GM12878 (cell line): Measurements from ENCODE around the gene ACYP2.

Source experiments
- CHD2 ChIP-seq: IDR thresholded peaks from 2 replicates; pipeline ENCODE4 v1.6.1; 2011; ENCODE audit warnings: low read depth, low read length, improper control_type of control experiment, borderline replicate concordance
- HDAC2 ChIP-seq: fragments of 200-600 bp; sonication (generic); IDR thresholded peaks from 2 replicates; pipeline ENCODE4 v1.6.1; 2017
- IRF4 ChIP-seq: IDR thresholded peaks from 2 replicates; pipeline ENCODE4 v1.6.1; 2011; ENCODE audit warnings: low read depth, low read length
- NRF1 ChIP-seq: conservative IDR thresholded peaks from 2 replicates; pipeline ENCODE4 v1.6.1; 2011; ENCODE audit warnings: mild to moderate bottlenecking, low read depth, low read length, improper control_type of control experiment
- RAD51 ChIP-seq: fragments of 450-650 bp; IDR thresholded peaks from 2 replicates; pipeline ENCODE4 v1.6.1; 2016; ENCODE audit warnings: moderate library complexity, mild to moderate bottlenecking, inconsistent platforms
- SIN3A ChIP-seq: IDR thresholded peaks from 2 replicates; pipeline ENCODE4 v1.6.1; 2012; ENCODE audit warnings: low read depth, low read length, improper control_type of control experiment
- TCF7 ChIP-seq: IDR thresholded peaks from 2 replicates; pipeline ENCODE4 v1.6.1; 2014; ENCODE audit warnings: antibody characterized with exemption, borderline replicate concordance
- ZBED1 ChIP-seq: IDR thresholded peaks from 2 replicates; pipeline ENCODE4 v1.6.1; 2016; ENCODE audit warnings: borderline replicate concordance
- ZNF384 ChIP-seq: IDR thresholded peaks from 2 replicates; pipeline ENCODE4 v1.6.1; 2012; ENCODE audit warnings: low read depth, mild to moderate bottlenecking, low read length, improper control_type of control experiment, borderline replicate concordance
- TF ChIP-seq, protein P1 (sequence below), 3 experiments: IDR thresholded peaks in 2 of 3; conservative IDR thresholded peaks in 1 of 3; 2 replicates each; pipeline ENCODE4 v1.5.1; 2011; ENCODE audit warnings: low read depth in 3 of 3, low read length in 3 of 3, mild to moderate bottlenecking in 3 of 3, control low read depth in 2 of 3, moderate library complexity in 2 of 3, inconsistent platforms in 1 of 3, mixed read lengths in 1 of 3; ENCODE audit not compliant: control insufficient read depth in 2 of 3, insufficient read depth in 1 of 3; ENCODE audit errors: extremely low read depth in 1 of 3
- TF ChIP-seq, protein P2 (sequence below): fragments of 450-650 bp; IDR thresholded peaks from 2 replicates; pipeline ENCODE4 v1.6.1; 2016; ENCODE audit warnings: mild to moderate bottlenecking, moderate library complexity, borderline replicate concordance
- TF ChIP-seq, protein P3 (sequence below): IDR thresholded peaks from 2 replicates; pipeline ENCODE4 v1.6.1; 2012; ENCODE audit warnings: low read length, inconsistent platforms

DNA sequence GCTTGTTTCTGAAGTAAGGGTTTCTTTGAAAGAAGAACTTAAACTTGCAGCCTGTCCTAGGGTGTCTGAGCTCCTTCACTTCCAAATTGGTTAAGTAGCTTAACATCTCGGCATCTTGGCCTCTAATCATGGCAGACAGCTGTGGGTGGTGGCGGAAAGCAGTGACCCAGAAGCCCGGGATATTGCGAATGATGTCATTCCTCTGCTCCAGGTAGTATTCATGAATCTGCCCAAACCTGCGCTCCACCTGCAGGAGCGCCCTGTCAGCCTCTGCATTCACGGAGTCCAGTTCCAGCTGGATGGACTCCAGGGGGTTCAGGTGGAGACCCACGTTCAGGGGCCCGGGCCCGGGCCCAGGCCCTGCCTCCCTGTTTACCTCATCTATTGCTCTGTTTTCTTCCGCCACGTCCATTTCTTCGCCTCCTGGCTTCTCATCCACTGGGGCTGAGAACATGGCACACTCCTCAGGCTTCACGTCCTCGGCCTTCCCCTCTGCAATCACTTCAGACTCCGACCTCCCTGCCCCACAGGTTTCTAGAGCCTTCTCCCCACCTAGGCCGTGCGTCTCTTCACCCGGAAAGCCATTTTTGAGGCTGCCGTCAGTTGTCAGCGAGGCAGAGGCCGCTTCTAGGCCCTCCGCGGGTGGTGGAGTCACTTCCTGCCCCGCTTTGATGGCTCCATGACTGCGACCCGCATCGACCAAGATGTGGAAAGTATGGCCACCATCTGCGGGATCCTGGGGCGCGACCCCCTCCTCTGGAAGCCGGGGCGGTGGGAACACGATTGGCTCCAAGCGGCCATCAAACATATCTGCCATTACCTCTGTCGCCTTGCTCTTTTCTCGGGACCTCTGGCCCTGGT lies 140.0 kb downstream of the ACYP2 start:
- TF ChIP-seq CHD2 (no peak), RAD51 (no peak), IRF4 (no peak), ZNF384 (no peak), TCF7 (no peak), ZBED1 (no peak), SIN3A (no peak), NRF1 (no peak), HDAC2 (no peak)
- TF ChIP-seq, protein P1, sequence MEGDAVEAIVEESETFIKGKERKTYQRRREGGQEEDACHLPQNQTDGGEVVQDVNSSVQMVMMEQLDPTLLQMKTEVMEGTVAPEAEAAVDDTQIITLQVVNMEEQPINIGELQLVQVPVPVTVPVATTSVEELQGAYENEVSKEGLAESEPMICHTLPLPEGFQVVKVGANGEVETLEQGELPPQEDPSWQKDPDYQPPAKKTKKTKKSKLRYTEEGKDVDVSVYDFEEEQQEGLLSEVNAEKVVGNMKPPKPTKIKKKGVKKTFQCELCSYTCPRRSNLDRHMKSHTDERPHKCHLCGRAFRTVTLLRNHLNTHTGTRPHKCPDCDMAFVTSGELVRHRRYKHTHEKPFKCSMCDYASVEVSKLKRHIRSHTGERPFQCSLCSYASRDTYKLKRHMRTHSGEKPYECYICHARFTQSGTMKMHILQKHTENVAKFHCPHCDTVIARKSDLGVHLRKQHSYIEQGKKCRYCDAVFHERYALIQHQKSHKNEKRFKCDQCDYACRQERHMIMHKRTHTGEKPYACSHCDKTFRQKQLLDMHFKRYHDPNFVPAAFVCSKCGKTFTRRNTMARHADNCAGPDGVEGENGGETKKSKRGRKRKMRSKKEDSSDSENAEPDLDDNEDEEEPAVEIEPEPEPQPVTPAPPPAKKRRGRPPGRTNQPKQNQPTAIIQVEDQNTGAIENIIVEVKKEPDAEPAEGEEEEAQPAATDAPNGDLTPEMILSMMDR (IDR thresholded peaks at IDR 0.05 in 2 of 3, conservative IDR thresholded peaks at IDR 0.05 in 1 of 3; ENCODE audit: control insufficient read depth in 2 of 3, extremely low read depth in 1 of 3, insufficient read depth in 1 of 3, low read depth in 3 of 3, low read length in 3 of 3): no peak
- TF ChIP-seq, protein P2, sequence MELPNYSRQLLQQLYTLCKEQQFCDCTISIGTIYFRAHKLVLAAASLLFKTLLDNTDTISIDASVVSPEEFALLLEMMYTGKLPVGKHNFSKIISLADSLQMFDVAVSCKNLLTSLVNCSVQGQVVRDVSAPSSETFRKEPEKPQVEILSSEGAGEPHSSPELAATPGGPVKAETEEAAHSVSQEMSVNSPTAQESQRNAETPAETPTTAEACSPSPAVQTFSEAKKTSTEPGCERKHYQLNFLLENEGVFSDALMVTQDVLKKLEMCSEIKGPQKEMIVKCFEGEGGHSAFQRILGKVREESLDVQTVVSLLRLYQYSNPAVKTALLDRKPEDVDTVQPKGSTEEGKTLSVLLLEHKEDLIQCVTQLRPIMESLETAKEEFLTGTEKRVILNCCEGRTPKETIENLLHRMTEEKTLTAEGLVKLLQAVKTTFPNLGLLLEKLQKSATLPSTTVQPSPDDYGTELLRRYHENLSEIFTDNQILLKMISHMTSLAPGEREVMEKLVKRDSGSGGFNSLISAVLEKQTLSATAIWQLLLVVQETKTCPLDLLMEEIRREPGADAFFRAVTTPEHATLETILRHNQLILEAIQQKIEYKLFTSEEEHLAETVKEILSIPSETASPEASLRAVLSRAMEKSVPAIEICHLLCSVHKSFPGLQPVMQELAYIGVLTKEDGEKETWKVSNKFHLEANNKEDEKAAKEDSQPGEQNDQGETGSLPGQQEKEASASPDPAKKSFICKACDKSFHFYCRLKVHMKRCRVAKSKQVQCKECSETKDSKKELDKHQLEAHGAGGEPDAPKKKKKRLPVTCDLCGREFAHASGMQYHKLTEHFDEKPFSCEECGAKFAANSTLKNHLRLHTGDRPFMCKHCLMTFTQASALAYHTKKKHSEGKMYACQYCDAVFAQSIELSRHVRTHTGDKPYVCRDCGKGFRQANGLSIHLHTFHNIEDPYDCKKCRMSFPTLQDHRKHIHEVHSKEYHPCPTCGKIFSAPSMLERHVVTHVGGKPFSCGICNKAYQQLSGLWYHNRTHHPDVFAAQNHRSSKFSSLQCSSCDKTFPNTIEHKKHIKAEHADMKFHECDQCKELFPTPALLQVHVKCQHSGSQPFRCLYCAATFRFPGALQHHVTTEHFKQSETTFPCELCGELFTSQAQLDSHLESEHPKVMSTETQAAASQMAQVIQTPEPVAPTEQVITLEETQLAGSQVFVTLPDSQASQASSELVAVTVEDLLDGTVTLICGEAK: no peak
- TF ChIP-seq, protein P3, sequence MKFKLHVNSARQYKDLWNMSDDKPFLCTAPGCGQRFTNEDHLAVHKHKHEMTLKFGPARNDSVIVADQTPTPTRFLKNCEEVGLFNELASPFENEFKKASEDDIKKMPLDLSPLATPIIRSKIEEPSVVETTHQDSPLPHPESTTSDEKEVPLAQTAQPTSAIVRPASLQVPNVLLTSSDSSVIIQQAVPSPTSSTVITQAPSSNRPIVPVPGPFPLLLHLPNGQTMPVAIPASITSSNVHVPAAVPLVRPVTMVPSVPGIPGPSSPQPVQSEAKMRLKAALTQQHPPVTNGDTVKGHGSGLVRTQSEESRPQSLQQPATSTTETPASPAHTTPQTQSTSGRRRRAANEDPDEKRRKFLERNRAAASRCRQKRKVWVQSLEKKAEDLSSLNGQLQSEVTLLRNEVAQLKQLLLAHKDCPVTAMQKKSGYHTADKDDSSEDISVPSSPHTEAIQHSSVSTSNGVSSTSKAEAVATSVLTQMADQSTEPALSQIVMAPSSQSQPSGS: no peak
